ENCODE results near the gene HEMGN.

DNA sequence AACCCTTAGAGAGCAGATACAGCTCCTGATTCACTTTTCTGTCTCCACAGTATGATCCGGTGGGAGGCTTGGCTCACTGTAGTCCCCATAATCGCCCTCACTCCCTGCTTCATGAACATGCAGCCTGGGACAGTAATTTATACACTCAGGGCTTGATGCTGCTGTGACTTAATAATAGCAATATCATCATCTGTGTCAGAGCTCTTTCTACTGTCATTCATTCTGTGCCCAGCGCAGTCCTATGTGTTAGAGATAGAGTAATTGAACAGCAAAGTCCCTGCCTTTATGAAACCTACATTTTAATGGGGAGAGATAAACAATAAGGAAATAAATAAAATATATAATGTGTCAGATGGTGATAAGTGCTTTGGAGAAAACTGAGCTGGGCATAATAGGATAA lies 2.8 kb upstream of the HEMGN start:
- TF ChIP-seq FOSL1 (IDR thresholded peaks at IDR 0.05; ENCODE audit: insufficient read depth, low read depth, low read length) (no peak), CTCF (IDR thresholded peaks at IDR 0.05; ENCODE audit: control extremely low read depth in 1 of 3, insufficient read depth in 1 of 3, low read depth in 1 of 3, low read length in 3 of 3) (no peak), EP300 (IDR thresholded peaks at IDR 0.05; ENCODE audit: borderline replicate concordance in 1 of 2, low read depth in 2 of 2, low read length in 2 of 2) (no peak), YY1 (IDR thresholded peaks at IDR 0.05; ENCODE audit: low read depth, low read length) (no peak), TAF1 (IDR thresholded peaks at IDR 0.05; ENCODE audit: low read depth, low read length) (no peak), USF2 (IDR thresholded peaks at IDR 0.05; ENCODE audit: low read length) (no peak), HDAC6 (IDR thresholded peaks at IDR 0.05; ENCODE audit: low read depth, low read length) (no peak)
